Ishikawa (cell line): ENCODE measurements around the gene PVR.

Experiments used
- CEBPB ChIP-seq: IDR thresholded peaks from 2 replicates; pipeline ENCODE4 v1.6.1; 2012
- CREB1 ChIP-seq: IDR thresholded peaks from 2 replicates; pipeline ENCODE4 v1.6.1; 2012; ENCODE audit warnings: low read depth
- EGR1 ChIP-seq: IDR thresholded peaks from 2 replicates; pipeline ENCODE4 v1.6.1; 2012
- EP300 ChIP-seq: IDR thresholded peaks from 2 replicates; pipeline ENCODE4 v1.6.1; 2012; ENCODE audit warnings: borderline replicate concordance
- NFIC ChIP-seq: IDR thresholded peaks from 2 replicates; pipeline ENCODE4 v1.6.1; 2012
- RAD21 ChIP-seq: IDR thresholded peaks from 2 replicates; pipeline ENCODE4 v1.6.1; 2012; ENCODE audit warnings: low read depth
- TAF1 ChIP-seq: IDR thresholded peaks from 2 replicates; pipeline ENCODE4 v1.6.1; 2012; ENCODE audit warnings: low read depth, mild to moderate bottlenecking
- TCF12 ChIP-seq: IDR thresholded peaks from 2 replicates; pipeline ENCODE4 v1.6.1; 2012; ENCODE audit warnings: low read depth
- YY1 ChIP-seq: IDR thresholded peaks from 2 replicates; pipeline ENCODE4 v1.6.1; 2012; ENCODE audit warnings: low read depth
- ZBTB7A ChIP-seq: IDR thresholded peaks from 2 replicates; pipeline ENCODE4 v1.6.1; 2012; ENCODE audit warnings: low read depth
- TF ChIP-seq, protein P1 (sequence below): IDR thresholded peaks from 2 replicates; pipeline ENCODE4 v1.6.1; 2012; ENCODE audit warnings: low read depth, mild to moderate bottlenecking
- TF ChIP-seq, protein P2 (sequence below): IDR thresholded peaks from 2 replicates; pipeline ENCODE4 v1.6.1; 2012
- TF ChIP-seq, protein P3 (sequence below): IDR thresholded peaks from 2 replicates; pipeline ENCODE4 v1.6.1; 2012

DNA sequence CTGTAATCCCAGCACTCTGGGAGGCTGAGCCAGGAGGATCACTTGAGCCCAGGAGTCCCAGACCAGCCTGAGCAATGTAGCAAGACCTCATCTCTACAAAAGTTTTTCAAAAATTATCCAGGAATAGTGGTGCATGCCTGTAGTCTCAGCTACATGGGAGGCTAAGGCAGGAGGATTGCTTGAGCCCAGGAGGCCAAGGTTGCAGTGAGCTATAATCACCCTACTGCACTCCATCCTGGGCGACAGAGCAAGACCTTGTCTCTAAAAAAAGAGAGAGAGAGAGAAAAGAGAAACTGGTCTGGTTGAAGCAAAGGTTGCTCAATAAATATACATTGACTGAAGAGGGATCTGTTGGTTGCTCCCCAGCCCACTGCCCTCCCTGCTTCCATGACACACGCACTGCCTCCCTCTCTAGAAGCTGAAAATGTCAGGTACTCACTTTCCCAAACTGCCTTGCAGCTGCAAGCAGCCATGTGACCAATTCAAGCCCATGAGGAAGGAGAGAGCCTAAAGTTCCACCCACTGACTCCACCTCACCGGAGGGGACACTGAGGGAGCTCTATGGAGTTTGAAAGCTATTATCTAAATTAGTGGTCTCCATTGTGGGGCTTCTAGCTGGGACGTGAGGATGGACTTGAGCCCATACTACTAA is 69.3 kb downstream of the PVR start:
- no peak for TF ChIP-seq TCF12
- no peak for TF ChIP-seq EP300
- TF ChIP-seq RAD21, result no peak
- TF ChIP-seq, protein P1, sequence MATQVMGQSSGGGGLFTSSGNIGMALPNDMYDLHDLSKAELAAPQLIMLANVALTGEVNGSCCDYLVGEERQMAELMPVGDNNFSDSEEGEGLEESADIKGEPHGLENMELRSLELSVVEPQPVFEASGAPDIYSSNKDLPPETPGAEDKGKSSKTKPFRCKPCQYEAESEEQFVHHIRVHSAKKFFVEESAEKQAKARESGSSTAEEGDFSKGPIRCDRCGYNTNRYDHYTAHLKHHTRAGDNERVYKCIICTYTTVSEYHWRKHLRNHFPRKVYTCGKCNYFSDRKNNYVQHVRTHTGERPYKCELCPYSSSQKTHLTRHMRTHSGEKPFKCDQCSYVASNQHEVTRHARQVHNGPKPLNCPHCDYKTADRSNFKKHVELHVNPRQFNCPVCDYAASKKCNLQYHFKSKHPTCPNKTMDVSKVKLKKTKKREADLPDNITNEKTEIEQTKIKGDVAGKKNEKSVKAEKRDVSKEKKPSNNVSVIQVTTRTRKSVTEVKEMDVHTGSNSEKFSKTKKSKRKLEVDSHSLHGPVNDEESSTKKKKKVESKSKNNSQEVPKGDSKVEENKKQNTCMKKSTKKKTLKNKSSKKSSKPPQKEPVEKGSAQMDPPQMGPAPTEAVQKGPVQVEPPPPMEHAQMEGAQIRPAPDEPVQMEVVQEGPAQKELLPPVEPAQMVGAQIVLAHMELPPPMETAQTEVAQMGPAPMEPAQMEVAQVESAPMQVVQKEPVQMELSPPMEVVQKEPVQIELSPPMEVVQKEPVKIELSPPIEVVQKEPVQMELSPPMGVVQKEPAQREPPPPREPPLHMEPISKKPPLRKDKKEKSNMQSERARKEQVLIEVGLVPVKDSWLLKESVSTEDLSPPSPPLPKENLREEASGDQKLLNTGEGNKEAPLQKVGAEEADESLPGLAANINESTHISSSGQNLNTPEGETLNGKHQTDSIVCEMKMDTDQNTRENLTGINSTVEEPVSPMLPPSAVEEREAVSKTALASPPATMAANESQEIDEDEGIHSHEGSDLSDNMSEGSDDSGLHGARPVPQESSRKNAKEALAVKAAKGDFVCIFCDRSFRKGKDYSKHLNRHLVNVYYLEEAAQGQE, result no peak
- TF ChIP-seq EGR1, result no peak
- TF ChIP-seq, protein P2, sequence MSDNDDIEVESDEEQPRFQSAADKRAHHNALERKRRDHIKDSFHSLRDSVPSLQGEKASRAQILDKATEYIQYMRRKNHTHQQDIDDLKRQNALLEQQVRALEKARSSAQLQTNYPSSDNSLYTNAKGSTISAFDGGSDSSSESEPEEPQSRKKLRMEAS, result no peak
- TF ChIP-seq, protein P3, sequence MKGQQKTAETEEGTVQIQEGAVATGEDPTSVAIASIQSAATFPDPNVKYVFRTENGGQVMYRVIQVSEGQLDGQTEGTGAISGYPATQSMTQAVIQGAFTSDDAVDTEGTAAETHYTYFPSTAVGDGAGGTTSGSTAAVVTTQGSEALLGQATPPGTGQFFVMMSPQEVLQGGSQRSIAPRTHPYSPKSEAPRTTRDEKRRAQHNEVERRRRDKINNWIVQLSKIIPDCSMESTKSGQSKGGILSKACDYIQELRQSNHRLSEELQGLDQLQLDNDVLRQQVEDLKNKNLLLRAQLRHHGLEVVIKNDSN, result peak; percentile 89
- no peak for TF ChIP-seq CEBPB
- TF ChIP-seq YY1, result no peak
- TF ChIP-seq NFIC, result no peak
- no peak for TF ChIP-seq ZBTB7A
- TF ChIP-seq TAF1, result no peak
- TF ChIP-seq CREB1, result no peak
